HUES48 (cell line): ENCODE data around the gene SLC6A14.

Experiments
- H3K27ac ChIP-seq: one replicate; pipeline ENCODE4 v1.7.0; 2013; ENCODE audit warnings: low read depth, low read length, inconsistent platforms
- H3K27me3 ChIP-seq: 2 replicates; pipeline ENCODE4 v1.6.1; 2013; ENCODE audit warnings: mild to moderate bottlenecking, low read length; ENCODE audit not compliant: control insufficient read depth, insufficient read depth
- H3K36me3 ChIP-seq: 2 replicates; pipeline ENCODE4 v1.6.1; 2013; ENCODE audit warnings: low read length; ENCODE audit not compliant: control insufficient read depth, insufficient read depth
- H3K4me1 ChIP-seq: 2 replicates; pipeline ENCODE4 v1.6.1; 2013; ENCODE audit warnings: mild to moderate bottlenecking, low read length; ENCODE audit not compliant: control insufficient read depth, insufficient read depth
- H3K4me3 ChIP-seq: 2 replicates; pipeline ENCODE4 v1.5.1; 2013; ENCODE audit warnings: mild to moderate bottlenecking, low read depth, low read length
- H3K9ac ChIP-seq: 2 replicates; pipeline ENCODE4 v1.6.1; 2013; ENCODE audit warnings: mild to moderate bottlenecking, low read depth, low read length, moderate library complexity
- H3K9me3 ChIP-seq: 2 replicates; pipeline ENCODE4 v1.6.1; 2013; ENCODE audit warnings: low read length; ENCODE audit not compliant: control insufficient read depth, insufficient read depth

SLC6A14 gene

DNA sequence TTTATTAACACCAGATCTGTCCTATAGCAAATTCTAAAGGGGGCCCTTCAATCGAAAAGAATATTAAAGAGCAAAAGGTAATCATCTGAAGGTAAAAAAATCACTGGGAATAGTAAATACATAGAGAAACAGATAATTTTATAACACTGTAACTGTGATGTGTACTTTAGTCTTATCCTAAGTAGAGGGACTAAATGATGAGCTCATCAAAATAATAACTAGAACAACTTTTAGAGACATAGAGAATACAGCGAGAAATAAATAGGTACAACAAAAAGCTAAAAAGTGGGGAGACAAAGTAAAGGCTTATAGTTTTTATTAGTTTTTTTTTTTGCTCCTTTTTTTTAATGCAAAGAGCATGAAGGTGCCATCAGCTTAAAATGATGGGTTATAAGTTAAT lies 43.7 kb downstream of the SLC6A14 start:
- H3K9ac ChIP-seq: no peak overlapping the region

DNA sequence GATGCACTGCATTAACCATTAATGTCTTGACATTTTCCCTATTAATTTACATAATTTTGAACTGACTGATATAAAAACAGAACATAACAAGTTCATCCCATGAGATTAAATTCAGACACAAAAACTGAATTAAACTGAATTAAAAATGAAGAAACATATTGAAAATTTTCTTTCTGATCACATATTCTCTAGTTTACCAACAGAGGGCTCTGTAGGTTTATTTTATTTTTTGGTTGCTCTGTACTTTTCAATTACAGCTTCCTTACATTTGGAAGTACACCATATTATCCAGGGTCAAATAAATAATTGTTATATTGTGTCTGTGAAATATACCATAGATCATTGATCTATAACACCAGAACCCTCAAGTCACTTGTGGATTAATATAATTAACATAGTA lies 53.7 kb downstream of the SLC6A14 start:
- H3K4me3 ChIP-seq: no peak overlapping the region
- no peaks in the 10 kb centered on the region for H3K4me1 ChIP-seq
- H3K9me3 ChIP-seq: no peaks in the 10 kb centered on the region
- H3K27ac ChIP-seq: no peak overlapping the region
- H3K27me3 ChIP-seq: no peaks in the 10 kb centered on the region
- no peak overlapping the region for H3K9ac ChIP-seq
- H3K36me3 ChIP-seq: no peaks in the 10 kb centered on the region

More for the DNA sequence above, 43.7 kb downstream of the SLC6A14 start:
- Histone ChIP-seq H3K27me3 (0 out of 2 replicates have a peak, but pooled peaks cover 3% of the 10 kb centered on the region), H3K4me3 (no peak overlapping the region), H3K9me3 (no peaks in the 10 kb centered on the region), H3K36me3 (no peaks in the 10 kb centered on the region), H3K4me1 (no peaks in the 10 kb centered on the region), H3K27ac (no peak overlapping the region)

DNA sequence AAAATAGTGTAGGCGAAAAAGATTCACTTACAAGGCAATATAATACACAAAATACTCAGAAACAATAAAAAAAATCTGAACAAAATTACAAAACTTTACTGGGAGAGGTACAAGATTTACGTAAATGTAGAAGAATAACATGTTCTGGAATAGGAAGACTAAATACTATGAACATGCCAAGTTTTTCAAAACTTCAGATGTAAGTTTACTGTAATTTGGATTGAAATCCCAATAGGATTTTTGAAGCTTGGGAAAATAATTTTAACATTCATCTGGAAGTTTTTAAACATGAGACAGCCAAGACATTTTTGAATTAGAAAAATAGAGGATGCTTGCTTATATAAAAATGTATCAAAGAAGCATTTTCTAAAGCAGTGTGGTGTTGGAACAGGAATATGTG lies 56.9 kb downstream of the SLC6A14 start:
- Histone ChIP-seq H3K27me3 (no peaks in the 10 kb centered on the region), H3K4me3 (no peak overlapping the region), H3K9me3 (no peaks in the 10 kb centered on the region), H3K27ac (no peak overlapping the region), H3K36me3 (no peaks in the 10 kb centered on the region), H3K9ac (no peak overlapping the region), H3K4me1 (no peaks in the 10 kb centered on the region)

DNA sequence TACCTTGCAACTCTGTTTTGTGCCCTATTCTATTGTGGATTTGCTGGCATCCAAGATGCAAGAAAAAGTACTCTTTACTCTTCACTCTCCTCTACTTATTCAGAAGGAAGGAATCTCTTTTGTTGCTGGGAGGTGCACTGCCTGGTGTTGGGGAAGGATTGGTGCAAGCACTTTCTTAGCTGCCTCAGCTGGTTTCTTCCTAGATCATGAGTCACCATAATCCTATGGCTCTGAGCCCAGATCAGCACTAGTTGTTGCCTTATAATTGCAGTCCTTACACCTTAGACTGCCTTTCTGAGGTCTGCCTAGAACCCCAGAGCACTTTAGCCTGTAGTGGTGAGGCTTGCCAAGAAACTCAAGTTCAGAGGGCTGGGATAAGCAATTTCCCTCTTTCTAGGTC lies 63.4 kb downstream of the SLC6A14 start:
- Histone ChIP-seq H3K36me3 (no peaks in the 10 kb centered on the region), H3K4me3 (no peak overlapping the region), H3K9me3 (no peaks in the 10 kb centered on the region), H3K9ac (no peak overlapping the region), H3K27ac (no peak overlapping the region), H3K27me3 (no peaks in the 10 kb centered on the region), H3K4me1 (no peaks in the 10 kb centered on the region)
